ENCODE measurements around the gene ZNF784.

ZNF784 gene

GRCh38 chr19:55656552-55656951, 32.2 kb upstream of the ZNF784 start:
- H3K4me1 ChIP-seq (ENCODE audit: low read length), result peaks cover 32% of the 10 kb centered on the region

DNA sequence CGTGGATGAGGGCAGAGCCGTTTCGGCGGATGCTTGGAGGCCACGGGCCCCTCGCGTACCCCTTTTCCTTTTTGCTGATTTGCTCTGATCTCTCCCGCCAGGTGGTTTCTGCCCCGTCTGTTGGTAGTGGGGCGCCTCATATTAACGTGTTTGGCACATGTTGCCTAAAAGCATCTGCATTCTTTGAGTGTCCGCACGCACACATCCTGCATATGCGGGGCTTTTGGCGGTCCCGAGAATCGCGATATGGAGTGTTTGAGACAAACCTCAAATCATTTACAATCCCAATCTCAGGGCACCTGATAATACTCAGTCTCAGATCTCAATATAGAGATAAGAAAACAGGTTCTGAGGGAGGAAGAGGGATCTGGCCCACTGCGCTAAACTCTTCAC, 31.3 kb upstream of the ZNF784 start:
- peaks cover 47% of the 10 kb centered on the region for H3K36me3 ChIP-seq (replicated peaks; ENCODE audit: low read depth, low read length)
- H3K4me1 ChIP-seq (ENCODE audit: low read length), result peaks cover 32% of the 10 kb centered on the region
- H3K9me3 ChIP-seq (ENCODE audit: insufficient read depth, low read length), result no peaks in the 10 kb centered on the region
- peak overlapping the region; percentile 98 for H3K4me2 ChIP-seq (ENCODE audit: low read length)
- H3K4me3 ChIP-seq (ENCODE audit: low read length), result peak overlapping the region; percentile 88
- peaks cover 43% of the 10 kb centered on the region for H4K20me1 ChIP-seq (ENCODE audit: insufficient read depth, low read length)
- TF ChIP-seq EZH2phosphoT487 (IDR thresholded peaks at IDR 0.05; ENCODE audit: low read depth), result no peak
- TF ChIP-seq, protein P1, sequence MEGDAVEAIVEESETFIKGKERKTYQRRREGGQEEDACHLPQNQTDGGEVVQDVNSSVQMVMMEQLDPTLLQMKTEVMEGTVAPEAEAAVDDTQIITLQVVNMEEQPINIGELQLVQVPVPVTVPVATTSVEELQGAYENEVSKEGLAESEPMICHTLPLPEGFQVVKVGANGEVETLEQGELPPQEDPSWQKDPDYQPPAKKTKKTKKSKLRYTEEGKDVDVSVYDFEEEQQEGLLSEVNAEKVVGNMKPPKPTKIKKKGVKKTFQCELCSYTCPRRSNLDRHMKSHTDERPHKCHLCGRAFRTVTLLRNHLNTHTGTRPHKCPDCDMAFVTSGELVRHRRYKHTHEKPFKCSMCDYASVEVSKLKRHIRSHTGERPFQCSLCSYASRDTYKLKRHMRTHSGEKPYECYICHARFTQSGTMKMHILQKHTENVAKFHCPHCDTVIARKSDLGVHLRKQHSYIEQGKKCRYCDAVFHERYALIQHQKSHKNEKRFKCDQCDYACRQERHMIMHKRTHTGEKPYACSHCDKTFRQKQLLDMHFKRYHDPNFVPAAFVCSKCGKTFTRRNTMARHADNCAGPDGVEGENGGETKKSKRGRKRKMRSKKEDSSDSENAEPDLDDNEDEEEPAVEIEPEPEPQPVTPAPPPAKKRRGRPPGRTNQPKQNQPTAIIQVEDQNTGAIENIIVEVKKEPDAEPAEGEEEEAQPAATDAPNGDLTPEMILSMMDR (IDR thresholded peaks at IDR 0.05; ENCODE audit: low read depth, low read length), result no peak
- H3K79me2 ChIP-seq (ENCODE audit: low read length), result peaks cover 54% of the 10 kb centered on the region
- H3K27ac ChIP-seq (ENCODE audit: low read length), result peak overlapping the region; percentile 90
- H2AFZ ChIP-seq (ENCODE audit: low read depth, low read length), result no peak overlapping the region
- H3K27me3 ChIP-seq (ENCODE audit: low read depth, low read length), result no peaks in the 10 kb centered on the region
- H3K9ac ChIP-seq (ENCODE audit: low read length), result peak overlapping the region; percentile 94

More at GRCh38 chr19:55656552-55656951, 32.2 kb upstream of the ZNF784 start:
- H3K36me3 ChIP-seq (replicated peaks; ENCODE audit: low read depth, low read length), result peaks cover 55% of the 10 kb centered on the region
- H3K4me3 ChIP-seq (ENCODE audit: low read length), result peak overlapping the region; percentile 88
- peaks cover 52% of the 10 kb centered on the region for H4K20me1 ChIP-seq (ENCODE audit: insufficient read depth, low read length)
- H3K79me2 ChIP-seq (ENCODE audit: low read length), result peaks cover 63% of the 10 kb centered on the region
- H3K27me3 ChIP-seq (ENCODE audit: low read depth, low read length), result no peaks in the 10 kb centered on the region
- H3K9ac ChIP-seq (ENCODE audit: low read length), result peak overlapping the region; percentile 94
- peak overlapping the region; percentile 98 for H3K4me2 ChIP-seq (ENCODE audit: low read length)
- H3K9me3 ChIP-seq (ENCODE audit: insufficient read depth, low read length), result no peaks in the 10 kb centered on the region
- no peak for TF ChIP-seq EZH2phosphoT487 (IDR thresholded peaks at IDR 0.05; ENCODE audit: low read depth)
- TF ChIP-seq, protein P1 (IDR thresholded peaks at IDR 0.05; ENCODE audit: low read depth, low read length), result no peak
- no peak overlapping the region for H2AFZ ChIP-seq (ENCODE audit: low read depth, low read length)
- H3K27ac ChIP-seq (ENCODE audit: low read length), result peak overlapping the region; percentile 90

GRCh38 chr19:55654868-55655647, 30.7 kb upstream of the ZNF784 start, which contains the start of gene U2AF2:
U2AF2 (plus strand) TSS chr19:55655035; CDS start chr19:55655105, 70 bp downstream.
- H3K36me3 ChIP-seq (replicated peaks; ENCODE audit: low read depth, low read length), result peaks cover 41% of the 10 kb centered on the region
- H3K27me3 ChIP-seq (ENCODE audit: low read depth, low read length), result no peaks in the 10 kb centered on the region
- no peaks in the 10 kb centered on the region for H3K9me3 ChIP-seq (ENCODE audit: insufficient read depth, low read length)
- H2AFZ ChIP-seq (ENCODE audit: low read depth, low read length), result peak within 1 kb of the TSS; percentile 54; the same call in 1 of the 2 replicates
- H3K79me2 ChIP-seq (ENCODE audit: low read length), result peaks cover 48% of the 10 kb centered on the region
- H3K27ac ChIP-seq (ENCODE audit: low read length), result peak within 1 kb of the TSS; percentile 90
- H3K4me1 ChIP-seq (ENCODE audit: low read length), result peaks cover 32% of the 10 kb centered on the region
- peak within 1 kb of the TSS; percentile 88 for H3K4me3 ChIP-seq (ENCODE audit: low read length)
- peak within 1 kb of the TSS; percentile 98 for H3K4me2 ChIP-seq (ENCODE audit: low read length)
- peak within 1 kb of the TSS; percentile 96 for H3K9ac ChIP-seq (ENCODE audit: low read length)
- no peak for TF ChIP-seq EZH2phosphoT487 (IDR thresholded peaks at IDR 0.05; ENCODE audit: low read depth)
- TF ChIP-seq, protein P1 (IDR thresholded peaks at IDR 0.05; ENCODE audit: low read depth, low read length), result no peak
- H4K20me1 ChIP-seq (ENCODE audit: insufficient read depth, low read length), result peaks cover 37% of the 10 kb centered on the region

- H3K79me2 ChIP-seq (ENCODE audit: low read length), result peaks cover 42% of the 10 kb centered on the region
- H2AFZ ChIP-seq (ENCODE audit: low read depth, low read length), result peak overlapping the region; percentile 54; the same call in 1 of the 2 replicates
- H3K27me3 ChIP-seq (ENCODE audit: low read depth, low read length), result no peaks in the 10 kb centered on the region
These were observed 30.0 kb upstream of the ZNF784 start for GRCh38 chr19:55654323-55654867.

More at GRCh38 chr19:55654323-55654867, 30.0 kb upstream of the ZNF784 start:
- no peak for TF ChIP-seq EZH2phosphoT487 (IDR thresholded peaks at IDR 0.05; ENCODE audit: low read depth)
- TF ChIP-seq, protein P1 (IDR thresholded peaks at IDR 0.05; ENCODE audit: low read depth, low read length), result no peak
- Histone ChIP-seq H3K4me2 (ENCODE audit: low read length) (peak overlapping the region; percentile 76), H3K4me3 (ENCODE audit: low read length) (peak overlapping the region; percentile 80), H4K20me1 (ENCODE audit: insufficient read depth, low read length) (peaks cover 31% of the 10 kb centered on the region), H3K27ac (ENCODE audit: low read length) (peak overlapping the region; percentile 90), H3K9ac (ENCODE audit: low read length) (peak overlapping the region; percentile 96), H3K36me3 (replicated peaks; ENCODE audit: low read depth, low read length) (peaks cover 35% of the 10 kb centered on the region), H3K9me3 (ENCODE audit: insufficient read depth, low read length) (no peaks in the 10 kb centered on the region), H3K4me1 (ENCODE audit: low read length) (peaks cover 26% of the 10 kb centered on the region)
